Measurements from ENCODE around the gene MPP4. TPM values are rescaled to one million over a fixed set of nuclear protein-coding genes. Genes with fewer than 3 reads are reported as not detected.

Gene MPP4
- total RNA-seq, 1 donor from 2014 or later = 0.37 TPM

- DNase-seq (ENCODE audit: low spot score) = no peak
- Mint-ChIP-seq H3K9me3 (ENCODE audit: low read depth) (no peaks in the 10 kb centered on the region), H3K4me1 (ENCODE audit: low read depth) (peaks cover 40% of the 10 kb centered on the region), H3K27ac (ENCODE audit: unreplicated experiment) (no peak overlapping the region), H3K27me3 (ENCODE audit: low read depth) (no peaks in the 10 kb centered on the region), H3K4me3 (ENCODE audit: unreplicated experiment) (no peak overlapping the region), H3K36me3 (ENCODE audit: low read depth) (no peaks in the 10 kb centered on the region)
- no peak for TF ChIP-seq CTCF (IDR thresholded peaks at IDR 0.05)
Measured at GRCh38 chr2:201656102-201656501, 42.3 kb downstream of the MPP4 start.

- H3K27me3 Mint-ChIP-seq (ENCODE audit: low read depth) = no peaks in the 10 kb centered on the region
- H3K9me3 Mint-ChIP-seq (ENCODE audit: low read depth) = no peaks in the 10 kb centered on the region
- TF ChIP-seq CTCF (IDR thresholded peaks at IDR 0.05) = no peak
- peaks cover 40% of the 10 kb centered on the region for H3K4me1 Mint-ChIP-seq (ENCODE audit: low read depth)
- peak overlapping the region; percentile 76 for H3K27ac Mint-ChIP-seq (ENCODE audit: unreplicated experiment)
- H3K4me3 Mint-ChIP-seq (ENCODE audit: unreplicated experiment) = no peak overlapping the region
- DNase-seq (ENCODE audit: low spot score) = no peak
- H3K36me3 Mint-ChIP-seq (ENCODE audit: low read depth) = no peaks in the 10 kb centered on the region
Measured at GRCh38 chr2:201654616-201655384, 43.6 kb downstream of the MPP4 start.

- peak overlapping the region; percentile 95 for H3K27ac Mint-ChIP-seq (ENCODE audit: unreplicated experiment)
- H3K4me3 Mint-ChIP-seq (ENCODE audit: unreplicated experiment) = no peak overlapping the region
- no peak for DNase-seq (ENCODE audit: low spot score)
- TF ChIP-seq CTCF (IDR thresholded peaks at IDR 0.05) = no peak
- H3K9me3 Mint-ChIP-seq (ENCODE audit: low read depth) = no peaks in the 10 kb centered on the region
- H3K27me3 Mint-ChIP-seq (ENCODE audit: low read depth) = no peaks in the 10 kb centered on the region
- no peaks in the 10 kb centered on the region for H3K36me3 Mint-ChIP-seq (ENCODE audit: low read depth)
- peaks cover 40% of the 10 kb centered on the region for H3K4me1 Mint-ChIP-seq (ENCODE audit: low read depth)
Measured at GRCh38 chr2:201653221-201653620, 45.2 kb downstream of the MPP4 start.

GRCh38 chr2:201649442-201649841, 49.0 kb downstream of the MPP4 start:
- Mint-ChIP-seq H3K27ac (ENCODE audit: unreplicated experiment) (no peak overlapping the region), H3K27me3 (ENCODE audit: low read depth) (no peaks in the 10 kb centered on the region), H3K4me1 (ENCODE audit: low read depth) (peaks cover 25% of the 10 kb centered on the region), H3K36me3 (ENCODE audit: low read depth) (no peaks in the 10 kb centered on the region), H3K9me3 (ENCODE audit: low read depth) (no peaks in the 10 kb centered on the region), H3K4me3 (ENCODE audit: unreplicated experiment) (no peak overlapping the region)
- no peak for DNase-seq (ENCODE audit: low spot score)
- TF ChIP-seq CTCF (IDR thresholded peaks at IDR 0.05) = no peak

- no peak for TF ChIP-seq CTCF (IDR thresholded peaks at IDR 0.05)
- no peaks in the 10 kb centered on the region for H3K27me3 Mint-ChIP-seq (ENCODE audit: low read depth)
- no peak for DNase-seq (ENCODE audit: low spot score)
- no peaks in the 10 kb centered on the region for H3K9me3 Mint-ChIP-seq (ENCODE audit: low read depth)
- no peaks in the 10 kb centered on the region for H3K36me3 Mint-ChIP-seq (ENCODE audit: low read depth)
- peaks cover 19% of the 10 kb centered on the region for H3K4me1 Mint-ChIP-seq (ENCODE audit: low read depth)
- H3K4me3 Mint-ChIP-seq (ENCODE audit: unreplicated experiment) = no peak overlapping the region
- no peak overlapping the region for H3K27ac Mint-ChIP-seq (ENCODE audit: unreplicated experiment)
Measured at GRCh38 chr2:201647431-201647830, 51.0 kb downstream of the MPP4 start.

Measured in chondrocyte (in vitro differentiated cells).